ENCODE results near the gene ADAM33.

DNA sequence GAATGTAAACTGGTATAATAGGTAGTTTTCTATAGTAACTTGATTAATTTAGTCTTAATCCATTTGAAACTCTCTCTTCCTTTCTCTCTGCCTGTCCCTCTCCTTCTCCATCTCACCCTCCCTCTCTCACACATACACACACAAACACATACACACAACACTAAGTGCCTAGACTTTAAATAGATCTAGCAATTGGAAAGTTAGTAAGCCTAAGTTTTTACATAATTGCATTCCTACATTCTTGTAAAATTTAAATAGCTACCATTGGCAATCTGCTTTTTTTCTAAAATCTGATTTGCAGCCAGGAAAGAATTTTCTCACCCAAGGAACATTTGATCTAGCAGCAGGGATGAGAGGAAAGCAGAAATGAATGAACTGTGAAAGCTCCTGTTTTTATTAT is 34.3 kb downstream of the ADAM33 start:
- TF ChIP-seq, protein P1, sequence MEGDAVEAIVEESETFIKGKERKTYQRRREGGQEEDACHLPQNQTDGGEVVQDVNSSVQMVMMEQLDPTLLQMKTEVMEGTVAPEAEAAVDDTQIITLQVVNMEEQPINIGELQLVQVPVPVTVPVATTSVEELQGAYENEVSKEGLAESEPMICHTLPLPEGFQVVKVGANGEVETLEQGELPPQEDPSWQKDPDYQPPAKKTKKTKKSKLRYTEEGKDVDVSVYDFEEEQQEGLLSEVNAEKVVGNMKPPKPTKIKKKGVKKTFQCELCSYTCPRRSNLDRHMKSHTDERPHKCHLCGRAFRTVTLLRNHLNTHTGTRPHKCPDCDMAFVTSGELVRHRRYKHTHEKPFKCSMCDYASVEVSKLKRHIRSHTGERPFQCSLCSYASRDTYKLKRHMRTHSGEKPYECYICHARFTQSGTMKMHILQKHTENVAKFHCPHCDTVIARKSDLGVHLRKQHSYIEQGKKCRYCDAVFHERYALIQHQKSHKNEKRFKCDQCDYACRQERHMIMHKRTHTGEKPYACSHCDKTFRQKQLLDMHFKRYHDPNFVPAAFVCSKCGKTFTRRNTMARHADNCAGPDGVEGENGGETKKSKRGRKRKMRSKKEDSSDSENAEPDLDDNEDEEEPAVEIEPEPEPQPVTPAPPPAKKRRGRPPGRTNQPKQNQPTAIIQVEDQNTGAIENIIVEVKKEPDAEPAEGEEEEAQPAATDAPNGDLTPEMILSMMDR (IDR thresholded peaks at IDR 0.05), result no peak
- TF ChIP-seq ZFX (IDR thresholded peaks at IDR 0.05; ENCODE audit: borderline replicate concordance), result no peak
